PC-9 (cell line): ENCODE data around the gene ZSCAN18. TPM values are rescaled to one million over a fixed set of nuclear protein-coding genes. Genes with fewer than 3 reads are reported as not detected.

Experiments used
- BruUV-seq: library from RNA; stranded (reverse); fragments of 400-500 nt; replicated peaks from 2 replicates; lab custom pipeline; 2021; lab: Mats Ljungman, UMichigan
- CTCF ChIA-PET: fragments of 300-600 bp; sonication (Branson Sonifier 250); formaldehyde crosslinking; loops from one replicate; lab custom pipeline; 2022; ENCODE audit warnings: antibody characterized with exemption; lab: Charles Lee
- POLR2A ChIA-PET: fragments of 300-600 bp; sonication (Branson Sonifier 250); formaldehyde crosslinking; loops from one replicate; lab custom pipeline; 2022; ENCODE audit warnings: antibody characterized with exemption; ENCODE audit not compliant: unreplicated experiment; lab: Charles Lee
- DNase-seq, 2 experiments: peaks; one replicate each; pipeline versions ENCODE4 v3.0.0 to v3.0.0-alpha.2; 2015 to 2022; ENCODE audit warnings: mixed read lengths in 1 of 2
- H2AFZ ChIP-seq: fragments of 200-600 bp; sonication (generic); 2 replicates; pipeline ENCODE4 v1.8.1; 2017; ENCODE audit warnings: antibody characterized with exemption
- H3F3A ChIP-seq: fragments of 200-600 bp; sonication (generic); 2 replicates; pipeline ENCODE4 v1.8.1; 2017; ENCODE audit warnings: antibody characterized with exemption, mild to moderate bottlenecking, low read depth; ENCODE audit not compliant: insufficient read depth
- H3K27ac ChIP-seq: fragments of 200-600 bp; sonication (generic); 2 replicates; pipeline ENCODE4 v1.6.1; 2016; ENCODE audit warnings: mixed run types
- H3K27me3 ChIP-seq: fragments of 200-600 bp; sonication (generic); 2 replicates; pipeline ENCODE4 v1.6.1; 2016; ENCODE audit warnings: low read depth, mixed run types; ENCODE audit not compliant: insufficient read depth
- H3K36me3 ChIP-seq: fragments of 200-600 bp; sonication (generic); 2 replicates; pipeline ENCODE4 v1.6.1; 2016; ENCODE audit warnings: low read depth, mixed run types
- H3K4me1 ChIP-seq: fragments of 200-600 bp; sonication (generic); replicated peaks from 2 replicates; pipeline ENCODE4 v1.6.1; 2016; ENCODE audit warnings: mixed run types; ENCODE audit not compliant: insufficient read depth
- H3K4me2 ChIP-seq: fragments of 200-600 bp; sonication (generic); 2 replicates; pipeline ENCODE4 v1.6.1; 2017; ENCODE audit warnings: mixed run types
- H3K4me3 ChIP-seq: fragments of 200-600 bp; sonication (generic); 2 replicates; pipeline ENCODE4 v1.6.1; 2016; ENCODE audit warnings: mixed run types
- H3K79me2 ChIP-seq: fragments of 200-600 bp; sonication (generic); 2 replicates; pipeline ENCODE4 v1.6.1; 2017; ENCODE audit warnings: low read depth, mixed run types
- H3K9me2 ChIP-seq: fragments of 200-600 bp; sonication (generic); 2 replicates; pipeline ENCODE4 v1.8.1; 2017; ENCODE audit warnings: mild to moderate bottlenecking; ENCODE audit not compliant: insufficient read depth
- H3K9me3 ChIP-seq: fragments of 200-600 bp; sonication (generic); 2 replicates; pipeline ENCODE4 v1.8.1; 2016; ENCODE audit warnings: low read depth; ENCODE audit not compliant: insufficient read depth
- H4K20me1 ChIP-seq: fragments of 200-600 bp; sonication (generic); 2 replicates; pipeline ENCODE4 v1.8.1; 2017; ENCODE audit not compliant: insufficient read depth
- CTCF ChIP-seq: fragments of 200-600 bp; sonication (generic); conservative IDR thresholded peaks from 2 replicates; pipeline ENCODE4 v1.6.1; 2017; ENCODE audit warnings: mixed run types, antibody characterized with exemption, mild to moderate bottlenecking, moderate library complexity
- EZH2 ChIP-seq: fragments of 200-600 bp; sonication (generic); IDR thresholded peaks from 2 replicates; pipeline ENCODE4 v1.8.0; 2017; ENCODE audit warnings: antibody characterized with exemption, low read depth
- intact Hi-C: fragments of 100-400 bp; cut with micrococcal nuclease; formaldehyde crosslinking; loops from one replicate; pipeline ENCODE4 v1.10.0; 2022; ENCODE audit not compliant: unreplicated experiment
- total RNA-seq: library from RNA; stranded (reverse); gene quantifications from 2 replicates; pipeline ENCODE4 v1.2.3, GENCODE V29; 2021

Gene ZSCAN18
- total RNA-seq, 1 experiment from 2014 or later, result 76.3 TPM

DNA sequence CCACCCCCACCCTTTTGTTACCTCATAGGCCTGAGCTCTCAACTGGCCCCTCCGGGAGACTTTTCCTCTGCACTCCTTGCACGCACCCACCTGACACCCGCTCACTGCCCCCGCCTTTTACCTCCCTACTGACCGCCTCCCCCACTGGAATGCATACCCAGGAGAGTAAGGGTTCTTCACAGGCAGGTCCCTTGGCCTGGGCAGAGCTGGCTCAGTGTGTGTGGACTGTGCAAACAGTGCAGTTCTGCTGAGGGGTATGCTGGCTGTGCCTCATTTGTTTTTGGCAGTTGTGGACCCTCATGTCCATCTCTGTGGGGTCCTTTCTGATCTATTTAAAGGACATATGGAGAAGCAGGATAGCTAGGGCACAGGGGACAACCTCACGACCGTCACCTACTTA lies 5.0 kb downstream of the ZSCAN18 start:
- ChIA-PET CTCF (no interaction called here), POLR2A (no interaction called here)
- no peak for DNase-seq
- Histone ChIP-seq H3K9me3 (peaks cover 41% of the 10 kb centered on the region), H3K27me3 (no peaks in the 10 kb centered on the region), H3K36me3 (peaks cover 15% of the 10 kb centered on the region; the same call in 1 of the 2 replicates), H3F3A (no peaks in the 10 kb centered on the region), H3K4me2 (no peak overlapping the region), H3K27ac (no peak overlapping the region), H2AFZ (no peak overlapping the region), H3K4me1 (no peaks in the 10 kb centered on the region), H3K79me2 (peaks cover 13% of the 10 kb centered on the region), H4K20me1 (no peaks in the 10 kb centered on the region), H3K9me2 (no peaks in the 10 kb centered on the region), H3K4me3 (no peak overlapping the region)
- BruUV-seq, result no TSS peak
- intact Hi-C loops, result no loop called here
- TF ChIP-seq EZH2 (no peak), CTCF (no peak)

DNA sequence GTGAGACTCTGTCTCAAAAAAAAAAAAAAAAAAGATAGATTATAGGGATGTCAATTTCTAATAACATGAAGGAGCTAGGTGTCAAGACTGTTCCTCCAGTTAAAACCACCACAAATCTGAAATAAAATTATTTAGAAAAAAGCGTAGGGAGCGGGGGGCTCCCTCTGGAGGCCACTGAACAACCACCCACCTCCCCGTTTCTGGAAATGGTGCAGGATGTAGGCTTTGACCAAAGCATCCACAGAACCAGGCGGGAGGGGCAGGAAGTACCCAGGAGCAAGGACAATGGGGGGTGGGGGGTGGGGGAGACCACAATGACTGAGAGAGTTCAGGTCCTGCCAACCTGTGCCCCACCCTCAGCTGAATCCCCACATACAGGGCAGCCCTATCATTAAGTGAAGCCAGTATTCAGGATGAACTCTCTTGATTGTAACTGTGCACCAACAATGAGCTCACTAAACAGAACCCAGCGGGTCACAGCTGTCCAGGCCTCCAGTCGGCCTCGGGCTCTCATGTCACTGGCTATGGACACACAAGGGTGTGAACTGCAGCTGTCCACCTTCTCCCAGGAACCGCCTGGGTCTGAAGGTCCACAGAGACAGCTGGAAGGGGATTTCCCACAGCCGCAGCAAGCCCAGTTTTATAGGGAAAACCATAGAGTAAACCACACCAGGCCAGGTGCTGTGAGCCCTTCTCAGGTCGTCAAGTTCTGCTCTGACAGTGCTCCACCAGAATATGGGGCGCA lies 6.6 kb downstream of the ZSCAN18 start:
- CTCF ChIA-PET, result no interaction called here
- Histone ChIP-seq H3K9me2 (no peaks in the 10 kb centered on the region), H2AFZ (no peak overlapping the region), H3K9me3 (peaks cover 42% of the 10 kb centered on the region), H3K27me3 (no peaks in the 10 kb centered on the region), H3K4me1 (no peaks in the 10 kb centered on the region), H3K79me2 (0 out of 2 replicates have a peak, but pooled peaks cover 4% of the 10 kb centered on the region), H3K27ac (no peak overlapping the region), H3F3A (no peaks in the 10 kb centered on the region), H4K20me1 (no peaks in the 10 kb centered on the region), H3K4me3 (no peak overlapping the region), H3K36me3 (peaks cover 9% of the 10 kb centered on the region; the same call in 1 of the 2 replicates), H3K4me2 (no peak overlapping the region)
- no peak for DNase-seq
- intact Hi-C loops, result no loop called here
- POLR2A ChIA-PET, result no interaction called here
- BruUV-seq, result no TSS peak
- no peak for TF ChIP-seq EZH2
- no peak for TF ChIP-seq CTCF

- CTCF ChIA-PET, result no interaction called here
- Histone ChIP-seq H4K20me1 (no peaks in the 10 kb centered on the region), H3K36me3 (peaks cover 12% of the 10 kb centered on the region), H3K79me2 (no peaks in the 10 kb centered on the region), H3K4me3 (no peak overlapping the region), H3F3A (no peaks in the 10 kb centered on the region), H2AFZ (no peak overlapping the region), H3K4me2 (no peak overlapping the region), H3K9me3 (peaks cover 39% of the 10 kb centered on the region), H3K9me2 (no peaks in the 10 kb centered on the region), H3K27ac (no peak overlapping the region), H3K27me3 (no peaks in the 10 kb centered on the region), H3K4me1 (no peaks in the 10 kb centered on the region)
- POLR2A ChIA-PET, result no interaction called here
- no peak for DNase-seq
- intact Hi-C loops, result no loop called here
- TF ChIP-seq EZH2 (no peak), CTCF (no peak)
- BruUV-seq, result no TSS peak
Measured at GRCh38 chr19:58089846-58090245, 8.2 kb downstream of the ZSCAN18 start.
